Thymus (tissue), 11 donors: ENCODE measurements around the gene RGMA. TPM values are rescaled to one million over a fixed set of nuclear protein-coding genes. Genes with fewer than 3 reads are reported as not detected.

Source experiments
- DNase-seq, 9 donors: peaks; one replicate each; pipeline ENCODE4 v3.0.0-alpha.2; 2013; ENCODE audit warnings: low spot score in 9 of 9, low read depth in 6 of 9, missing footprints in 1 of 9
- H3K27ac ChIP-seq, 2 donors: one replicate each; pipeline ENCODE4 v1.5.1; 2013; ENCODE audit warnings: control low read depth in 1 of 2, low read depth in 1 of 2, low read length in 1 of 2, mild to moderate bottlenecking in 1 of 2, moderate library complexity in 1 of 2
- H3K27me3 ChIP-seq, 2 donors: one replicate each; pipeline ENCODE4 v1.5.1; 2013; ENCODE audit warnings: low read length in 1 of 2; ENCODE audit not compliant: control insufficient read depth in 2 of 2, insufficient read depth in 1 of 2
- H3K36me3 ChIP-seq, 2 donors: one replicate each; pipeline ENCODE4 v1.5.1; 2013; ENCODE audit warnings: low read length in 1 of 2, mild to moderate bottlenecking in 1 of 2, moderate library complexity in 1 of 2; ENCODE audit not compliant: control insufficient read depth in 2 of 2, insufficient read depth in 2 of 2
- H3K4me1 ChIP-seq, 2 donors: one replicate each; pipeline ENCODE4 v1.5.1; 2013; ENCODE audit warnings: low read length in 2 of 2; ENCODE audit not compliant: control insufficient read depth in 2 of 2, insufficient read depth in 2 of 2
- H3K4me3 ChIP-seq, 2 donors: one replicate each; pipeline ENCODE4 v1.5.1; 2013; ENCODE audit warnings: low read length in 2 of 2, control low read depth in 1 of 2, mild to moderate bottlenecking in 1 of 2
- H3K9me3 ChIP-seq, 2 donors: one replicate each; pipeline ENCODE4 v1.5.1; 2013; ENCODE audit warnings: low read length in 1 of 2, mild to moderate bottlenecking in 1 of 2; ENCODE audit not compliant: control insufficient read depth in 2 of 2, insufficient read depth in 1 of 2
- WGBS: extraction: QIAGEN DNeasy Blood & Tissue Kit; methylation state at CpG from one replicate; pipeline ENCODE4 v1.1.7; 2013; 5-methylcytosine and 5-hydroxymethylcytosine counted together
- polyA plus RNA-seq: library from polyadenylated mRNA; stranded (reverse); fragments of 200-250 nt; gene quantifications from one replicate; pipeline ENCODE4 v1.2.3, GENCODE V29; 2013
- total RNA-seq: library from RNA; stranded (reverse); fragments of 120-200 nt; gene quantifications from one replicate; pipeline ENCODE4 v1.2.4, GENCODE V29; 2013
- donor health status: healthy.

Gene RGMA
- total and polyA plus RNA-seq, 2 donors: 0.76 to 5.7 TPM

GRCh38 chr15:93107646-93108045 is 18.6 kb upstream of the RGMA start:
- Histone ChIP-seq H3K36me3 (no peaks in the 10 kb centered on the region), H3K27me3 (peaks cover 20 to 48% of the 10 kb centered on the region in 2 donors), H3K4me1 (peaks cover 0 to 15% of the 10 kb centered on the region in 2 donors), H3K9me3 (peaks cover 0 to 2% of the 10 kb centered on the region in 2 donors), H3K4me3 (no peak overlapping the region), H3K27ac (no peak overlapping the region)
- WGBS: 57% methylated on average over 2 of the region's 2 CpGs
- peak in 1 of 9 donors; percentile 40 for DNase-seq

- DNase-seq: no peak
- Histone ChIP-seq H3K4me3 (no peak overlapping the region), H3K9me3 (no peaks in the 10 kb centered on the region), H3K27me3 (peaks cover 17 to 33% of the 10 kb centered on the region in 2 donors), H3K36me3 (no peaks in the 10 kb centered on the region), H3K27ac (no peak overlapping the region), H3K4me1 (peaks cover 0 to 15% of the 10 kb centered on the region in 2 donors)
- WGBS: 90% methylated on average over 2 of the region's 2 CpGs
Measured at GRCh38 chr15:93105485-93105884, 16.5 kb upstream of the RGMA start.

GRCh38 chr15:93103823-93104222 is 14.8 kb upstream of the RGMA start:
- peaks cover 4 to 16% of the 10 kb centered on the region in 2 donors for H3K27me3 ChIP-seq
- no peak overlapping the region for H3K4me3 ChIP-seq
- no peak for DNase-seq
- H3K9me3 ChIP-seq: no peaks in the 10 kb centered on the region
- peaks cover 0 to 4% of the 10 kb centered on the region in 2 donors for H3K4me1 ChIP-seq
- H3K36me3 ChIP-seq: no peaks in the 10 kb centered on the region
- H3K27ac ChIP-seq: no peak overlapping the region
- whole genome bisulfite sequencing: 96% methylated on average over 2 of the region's 2 CpGs

- Histone ChIP-seq H3K4me1 (peaks cover 0 to under 1% of the 10 kb centered on the region in 2 donors), H3K9me3 (no peaks in the 10 kb centered on the region), H3K4me3 (no peak overlapping the region), H3K27ac (no peak overlapping the region), H3K36me3 (no peaks in the 10 kb centered on the region), H3K27me3 (peaks cover 0 to 4% of the 10 kb centered on the region in 2 donors)
- DNase-seq: no peak
- WGBS: 68% methylated on average over 7 of the region's 7 CpGs
Measured at GRCh38 chr15:93102211-93102610, 13.2 kb upstream of the RGMA start.

GRCh38 chr15:93093765-93094164 is 4.8 kb upstream of the RGMA start:
- H3K36me3 ChIP-seq: no peaks in the 10 kb centered on the region
- H3K27ac ChIP-seq: no peak overlapping the region
- WGBS: 95% methylated on average over 6 of the region's 6 CpGs
- H3K9me3 ChIP-seq: no peaks in the 10 kb centered on the region
- DNase-seq: no peak
- peaks cover 22 to 46% of the 10 kb centered on the region in 2 donors for H3K27me3 ChIP-seq
- no peak overlapping the region for H3K4me3 ChIP-seq
- H3K4me1 ChIP-seq: peaks cover under 1 to 6% of the 10 kb centered on the region in 2 donors

- no peak for DNase-seq
- Histone ChIP-seq H3K4me1 (peaks cover 7 to 14% of the 10 kb centered on the region in 2 donors), H3K27me3 (peaks cover 33 to 66% of the 10 kb centered on the region in 2 donors), H3K36me3 (no peaks in the 10 kb centered on the region), H3K27ac (no peak overlapping the region), H3K4me3 (no peak overlapping the region), H3K9me3 (no peaks in the 10 kb centered on the region)
- 79% methylated on average over 11 of the region's 11 CpGs for WGBS
Measured at GRCh38 chr15:93091465-93091864, 2.5 kb upstream of the RGMA start.

- Histone ChIP-seq H3K9me3 (no peaks in the 10 kb centered on the region), H3K27me3 (peaks cover 33 to 75% of the 10 kb centered on the region in 2 donors), H3K4me3 (peak overlapping the region in 1 of 2 donors; percentile 58), H3K27ac (no peak overlapping the region), H3K36me3 (no peaks in the 10 kb centered on the region), H3K4me1 (peaks cover 7 to 14% of the 10 kb centered on the region in 2 donors)
- DNase-seq: no peak
- 14% methylated on average over 29 of the region's 29 CpGs for WGBS
Measured at GRCh38 chr15:93089727-93090305, 805 bp upstream of the RGMA start.

- Histone ChIP-seq H3K4me1 (peaks cover 7 to 14% of the 10 kb centered on the region in 2 donors), H3K27ac (no peak overlapping the region), H3K27me3 (peaks cover 33 to 71% of the 10 kb centered on the region in 2 donors), H3K9me3 (no peaks in the 10 kb centered on the region), H3K4me3 (peak overlapping the region; percentile 52 to 58), H3K36me3 (no peaks in the 10 kb centered on the region)
- 2% methylated on average over 85 of the region's 85 CpGs for WGBS
- DNase-seq: peak in 5 of 9 donors; percentile 21 to 66 (median 31)
Measured at GRCh38 chr15:93088200-93088980, 621 bp downstream of the RGMA start.

- peak; percentile 59 to 91 (median 83) for DNase-seq
- H3K27me3 ChIP-seq: peaks cover 33 to 67% of the 10 kb centered on the region in 2 donors
- peaks cover 7 to 14% of the 10 kb centered on the region in 2 donors for H3K4me1 ChIP-seq
- H3K36me3 ChIP-seq: no peaks in the 10 kb centered on the region
- no peaks in the 10 kb centered on the region for H3K9me3 ChIP-seq
- WGBS: 1% methylated on average over 14 of the region's 14 CpGs
- H3K27ac ChIP-seq: no peak overlapping the region
- H3K4me3 ChIP-seq: peak overlapping the region; percentile 36 to 58
Measured at GRCh38 chr15:93087825-93088199, 1.2 kb downstream of the RGMA start.
